GM21390 (cell line): ENCODE results near the gene DYNC1LI1.
A peak's percentile ranks its signal among the peaks of the same experiment; 100 is the strongest.
"Not testable (repeated sequence)": the region's sequence is repeated elsewhere in the genome, so short reads cannot be mapped to it uniquely, and the experiment has no call there.

Source experiments
- ATAC-seq: cut with Tn5 transposase; IDR thresholded peaks from one replicate; pipeline ENCODE4 v1.9.1; 2021; ENCODE audit not compliant: unreplicated experiment

The DYNC1LI1 gene

DNA sequence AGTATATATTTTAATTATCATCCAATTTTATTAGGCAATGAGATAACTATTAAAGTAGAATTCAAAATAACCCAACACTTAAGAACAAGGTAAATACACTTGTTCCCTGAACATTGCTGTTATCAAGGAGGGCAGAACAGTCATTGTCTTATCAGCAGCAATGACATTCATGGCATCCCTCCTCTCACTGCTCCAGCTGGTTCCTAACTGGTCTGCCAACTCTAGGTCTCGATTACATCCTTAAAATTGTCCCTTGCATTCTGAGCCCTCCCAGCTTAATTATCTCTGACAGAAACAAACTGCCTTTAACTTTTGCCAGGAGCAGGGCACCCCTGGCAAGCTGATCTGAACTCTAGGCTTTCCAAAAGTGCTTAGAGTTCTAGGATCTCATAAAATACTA is 14.0 kb upstream of the DYNC1LI1 start:
- ATAC-seq, result no peak

DNA sequence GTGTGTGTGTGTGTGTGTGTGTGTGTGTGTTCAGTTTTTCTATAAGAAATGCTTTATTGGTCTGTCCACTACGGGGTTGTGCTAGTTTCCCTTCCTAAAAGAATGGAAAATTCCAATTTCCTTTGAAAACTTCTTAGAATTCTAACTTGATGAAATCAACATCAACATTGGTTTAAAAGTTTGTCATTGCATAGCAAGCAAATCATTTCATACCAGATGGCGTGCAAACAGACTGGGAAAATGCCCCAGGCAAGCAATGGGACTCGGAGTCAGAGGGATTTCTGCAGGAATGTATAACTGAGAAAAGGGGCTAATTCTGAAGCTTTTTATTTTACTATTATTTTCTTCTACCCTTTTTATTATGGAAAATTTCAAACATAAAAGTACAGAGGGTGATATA is 13.1 kb upstream of the DYNC1LI1 start:
- ATAC-seq, result no peak

DNA sequence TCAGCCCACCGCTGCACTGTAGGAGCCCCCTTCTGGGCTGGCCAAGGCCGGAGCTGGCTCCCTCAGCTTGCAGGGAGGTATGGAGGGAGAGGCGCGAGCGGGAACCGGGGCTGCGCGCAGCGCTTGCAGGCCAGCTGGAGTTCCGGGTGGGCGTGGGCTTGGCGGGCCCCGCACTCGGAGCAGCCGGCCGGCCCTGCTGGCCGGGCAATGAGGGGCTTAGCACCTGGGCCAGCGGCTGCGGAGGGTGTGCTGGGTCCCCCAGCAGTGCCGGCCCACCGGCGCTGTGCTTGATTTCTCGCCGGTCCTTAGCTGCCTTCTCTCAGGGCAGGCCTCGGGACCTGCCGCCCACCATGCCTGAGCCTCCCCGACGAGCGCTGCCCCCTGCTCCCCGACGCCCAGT is 8.0 kb upstream of the DYNC1LI1 start:
- ATAC-seq, result not testable (repeated sequence)

DNA sequence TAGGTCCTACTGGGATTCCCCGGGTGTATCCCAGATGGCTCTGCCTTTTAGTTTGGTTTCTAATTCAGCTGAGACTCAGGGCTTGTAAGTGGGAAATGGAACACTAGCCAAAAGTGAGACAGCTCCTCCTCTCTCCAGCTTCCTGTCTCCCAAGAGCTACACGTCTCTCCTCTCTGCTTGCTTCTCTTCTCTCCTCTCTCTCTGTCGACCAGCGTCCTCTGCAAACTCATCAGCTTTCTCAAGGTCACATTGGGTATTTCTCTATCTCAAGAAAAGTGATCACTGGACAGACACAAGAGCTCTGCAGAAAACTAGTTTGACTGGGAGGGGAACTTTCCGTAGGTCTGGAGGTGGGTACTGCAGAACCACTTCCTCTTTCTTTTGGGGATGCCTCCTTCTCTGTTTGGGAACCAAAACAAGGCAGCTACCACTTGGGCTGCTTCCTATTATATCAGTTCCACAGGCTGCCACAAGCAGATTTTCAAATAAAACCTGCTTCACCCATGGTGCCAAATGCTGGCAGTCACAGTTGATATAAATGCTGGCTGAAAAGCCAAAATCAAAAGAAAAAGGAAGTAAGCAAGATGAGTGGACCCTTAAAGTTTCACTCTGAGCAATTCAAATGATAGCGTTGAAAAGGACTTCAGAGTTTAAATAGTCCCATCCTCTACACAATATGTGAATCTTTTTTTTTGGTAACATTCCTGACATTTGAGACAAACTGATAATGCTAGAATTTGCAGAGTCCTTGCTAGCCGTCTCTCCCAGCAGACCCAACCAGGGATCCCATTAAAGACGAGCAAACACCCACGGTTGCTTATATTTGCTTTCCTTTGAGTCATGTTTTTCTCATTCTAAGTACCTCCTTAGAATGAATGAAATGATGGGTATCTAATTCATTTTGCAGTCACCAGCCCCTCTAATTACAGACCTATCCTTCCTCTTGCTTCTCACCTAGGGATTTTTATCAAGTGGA is 7.2 kb upstream of the DYNC1LI1 start:
- ATAC-seq, result peak; percentile 95

DNA sequence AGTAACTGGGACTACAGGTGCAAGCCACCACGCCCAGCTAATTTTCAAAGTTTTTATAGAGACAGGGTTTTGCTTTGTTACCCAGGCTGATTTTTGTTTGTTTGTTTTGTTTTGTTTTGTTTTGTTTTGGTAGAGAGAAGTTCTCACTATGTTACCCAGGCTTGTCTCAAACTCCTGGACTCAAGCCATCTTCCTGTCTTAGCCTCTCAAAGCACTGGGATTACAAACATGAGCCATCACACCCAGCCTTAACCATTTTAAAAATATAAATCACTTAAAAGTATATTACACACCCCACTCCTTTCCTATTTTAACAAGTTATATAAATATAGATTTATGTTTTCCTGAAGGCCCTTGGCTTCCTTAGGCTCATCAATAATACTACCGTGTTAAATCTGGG is 6.5 kb upstream of the DYNC1LI1 start:
- ATAC-seq, result no peak

DNA sequence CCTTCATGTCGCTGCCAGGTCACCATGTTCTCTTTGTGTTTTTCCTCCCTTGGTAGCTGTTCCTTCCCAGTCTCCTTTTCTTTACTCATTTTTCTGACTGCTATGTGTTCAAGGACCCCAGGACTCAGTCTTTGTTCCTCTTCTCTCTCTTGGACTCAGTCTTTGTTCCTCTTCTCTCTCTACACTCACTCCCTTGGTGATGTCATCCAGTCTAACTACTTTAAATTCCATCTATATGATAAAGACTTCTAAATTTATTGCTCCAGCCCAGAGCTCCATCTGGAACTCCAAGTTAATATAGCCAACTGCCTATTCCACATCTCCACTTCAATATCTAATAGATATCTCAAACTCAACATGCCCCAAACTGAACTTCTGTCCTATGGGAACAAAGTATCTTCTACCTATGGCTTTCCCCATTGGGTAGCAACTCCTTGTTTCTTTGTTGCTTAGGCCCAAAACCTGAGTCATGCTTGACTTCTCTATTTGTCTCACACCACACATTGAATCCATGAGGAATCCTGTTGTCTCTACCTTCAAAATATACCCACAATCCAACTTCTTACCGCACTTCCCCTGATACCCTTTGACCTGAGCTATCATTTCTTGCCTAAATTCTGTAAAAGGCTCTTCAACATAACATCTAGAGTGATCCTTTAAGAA is 4.9 kb upstream of the DYNC1LI1 start:
- no peak for ATAC-seq

DNA sequence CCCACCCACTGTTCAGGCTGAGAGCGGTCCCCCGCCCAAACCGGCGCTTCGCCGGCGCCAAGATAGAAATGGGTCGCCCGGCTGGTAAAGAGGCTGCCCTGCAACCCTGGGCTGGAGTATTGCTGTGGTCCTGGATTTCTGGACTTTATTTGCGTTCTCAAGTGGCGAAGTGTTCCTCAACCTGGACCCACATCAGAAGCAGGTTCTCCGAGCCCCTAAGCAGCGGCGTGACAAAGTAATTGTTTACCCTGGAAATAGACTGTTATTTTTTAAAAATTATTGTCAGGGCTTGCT is 481 bp upstream of the DYNC1LI1 start:
- ATAC-seq, result no peak

DNA sequence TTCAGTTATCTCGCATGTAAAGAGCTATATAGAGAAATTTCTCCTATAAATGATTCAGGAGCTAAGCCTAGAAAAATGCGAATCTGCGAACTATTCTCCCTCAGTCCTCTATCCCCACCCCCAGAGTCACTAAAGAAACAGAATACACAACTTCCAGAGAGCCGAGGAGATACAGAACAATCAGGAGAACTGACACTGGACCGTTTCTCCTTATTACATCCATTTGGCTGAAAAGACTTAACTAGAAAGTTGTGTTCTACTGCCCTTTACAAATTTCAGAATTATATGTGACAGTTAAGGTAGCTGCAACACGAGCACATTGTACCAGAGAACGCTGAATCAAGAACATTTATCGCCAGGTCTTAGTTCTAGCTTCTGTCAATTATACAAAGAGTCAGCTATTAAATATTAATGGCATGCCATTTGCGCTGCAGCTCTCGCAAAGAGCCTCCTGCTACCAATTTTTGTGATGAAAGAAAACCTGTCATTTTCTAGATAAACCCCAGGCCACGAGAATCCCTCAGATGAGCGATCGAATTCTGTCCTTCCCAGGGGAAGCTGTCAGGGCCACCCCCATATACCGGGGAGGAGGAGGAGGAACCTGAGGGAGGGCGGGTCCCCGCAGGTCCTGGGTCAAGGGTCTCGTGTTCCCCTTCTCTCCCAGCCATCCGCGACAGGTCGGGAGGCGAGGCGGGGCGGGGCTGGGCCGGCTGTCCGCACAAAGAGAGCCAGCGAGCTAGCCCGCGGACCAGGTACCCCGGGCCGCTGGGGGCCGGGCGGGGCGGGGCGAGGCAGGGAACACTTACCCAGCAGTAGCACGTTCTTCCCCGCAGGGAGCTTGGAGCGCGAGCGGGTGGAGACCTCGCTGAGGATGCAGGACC is 878 bp downstream of the DYNC1LI1 start:
- ATAC-seq, result peak; percentile 51

DNA sequence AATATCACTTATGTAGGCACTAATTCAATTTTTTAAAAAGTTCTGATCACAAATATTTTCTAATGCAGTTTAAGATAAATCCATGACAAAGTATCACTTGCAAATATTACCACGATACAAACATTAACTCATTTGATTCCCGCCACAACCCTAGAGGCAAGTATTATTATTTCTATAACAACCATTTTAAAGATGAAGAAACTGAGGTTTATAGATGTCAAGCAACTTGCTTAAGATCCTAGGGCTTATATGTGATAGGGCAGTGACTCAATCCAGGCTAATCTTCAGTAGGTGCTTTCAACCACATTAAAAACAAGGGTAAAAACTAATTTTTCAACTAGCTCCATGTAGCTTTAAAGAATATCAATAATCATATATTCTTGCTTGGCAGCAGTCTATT is 1.7 kb downstream of the DYNC1LI1 start:
- ATAC-seq, result no peak

DNA sequence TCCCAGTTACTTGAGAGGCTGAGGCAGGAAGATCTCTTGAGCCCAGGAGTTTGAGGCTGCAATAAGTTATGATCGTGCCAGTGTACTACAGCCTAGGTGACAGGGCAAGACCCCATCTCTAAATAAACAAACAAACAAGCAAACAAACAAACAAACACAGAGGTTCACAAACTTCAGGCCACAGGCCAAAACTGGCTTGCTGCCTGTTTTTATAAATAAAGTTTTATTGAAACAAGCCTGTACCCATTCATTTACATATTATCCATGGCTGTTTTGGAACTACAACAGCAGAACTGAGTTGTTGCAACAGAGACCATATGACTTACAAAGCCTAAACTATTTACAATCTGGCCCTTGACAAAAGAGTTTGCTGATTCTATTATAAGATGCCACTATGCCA is 6.5 kb downstream of the DYNC1LI1 start:
- no peak for ATAC-seq

DNA sequence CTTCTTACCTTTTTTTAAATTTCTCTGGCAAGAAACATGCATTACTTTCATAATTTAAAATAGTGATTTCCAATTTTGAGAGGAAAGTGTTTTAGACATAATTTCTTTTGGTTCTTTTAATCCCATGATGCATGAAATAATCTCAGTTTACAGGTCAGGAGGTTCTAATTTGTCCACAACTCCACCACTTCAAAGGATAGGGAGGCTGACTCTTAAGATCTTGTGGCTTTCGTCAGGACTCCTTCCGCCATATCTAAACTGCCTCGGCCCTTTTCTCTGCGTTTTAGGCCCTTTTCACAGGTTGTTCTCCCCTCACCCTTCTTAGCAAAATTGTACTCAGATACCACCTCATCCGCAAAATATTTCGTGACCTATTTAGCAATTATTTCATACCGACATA is 8.0 kb downstream of the DYNC1LI1 start:
- no peak for ATAC-seq

DNA sequence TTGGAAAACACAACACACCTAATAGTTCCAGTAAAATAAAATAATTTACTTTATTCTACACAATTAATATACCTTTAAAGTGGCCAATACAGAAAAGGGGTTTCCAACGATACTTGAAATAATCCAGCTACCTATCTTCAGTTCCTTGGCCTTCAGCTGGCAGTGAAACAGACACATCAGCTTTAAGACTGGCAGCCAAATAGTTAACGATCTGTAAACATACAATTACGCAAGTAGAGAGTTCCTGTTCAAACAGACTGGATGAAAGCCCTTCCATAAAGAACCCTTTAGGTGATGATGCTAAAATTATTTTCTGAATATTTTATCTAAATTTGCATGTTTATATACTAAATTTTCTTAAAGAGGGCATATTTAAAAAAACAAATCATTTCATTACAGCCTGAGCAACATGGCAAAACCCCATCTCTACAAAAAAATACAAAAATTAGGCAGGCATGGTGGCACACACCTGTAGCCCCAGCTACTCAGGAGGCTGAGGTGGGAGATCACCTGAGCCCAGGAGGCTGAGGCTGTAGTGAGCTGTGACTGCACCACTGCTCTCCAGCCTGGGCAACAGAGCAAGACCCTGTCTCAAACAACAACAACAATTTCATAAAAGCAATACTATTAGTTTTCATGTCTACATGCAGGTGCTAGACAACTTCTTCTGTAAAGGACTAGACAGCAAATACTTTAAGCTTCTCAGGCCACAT is 12.9 kb downstream of the DYNC1LI1 start:
- ATAC-seq, result no peak

DNA sequence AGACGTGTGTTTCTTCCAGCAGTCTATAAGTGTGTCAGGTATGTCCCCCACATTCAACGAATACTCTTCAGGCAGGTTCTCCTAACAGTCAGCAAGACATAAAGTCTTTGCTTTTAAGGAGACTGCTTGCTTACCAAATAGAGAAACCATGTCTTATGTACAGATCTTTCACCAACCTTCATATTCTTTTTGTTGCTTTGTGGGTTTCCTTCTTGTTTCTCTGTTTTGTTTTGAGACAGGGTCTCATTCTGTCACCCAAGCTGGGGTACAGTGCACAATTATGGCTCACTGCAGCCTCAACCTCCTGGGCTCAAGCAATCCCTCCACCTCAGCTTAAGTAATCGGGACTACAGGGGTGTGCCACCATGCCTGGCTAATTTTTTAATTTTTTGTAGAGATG is 14.3 kb downstream of the DYNC1LI1 start:
- ATAC-seq, result peak; percentile 49

DNA sequence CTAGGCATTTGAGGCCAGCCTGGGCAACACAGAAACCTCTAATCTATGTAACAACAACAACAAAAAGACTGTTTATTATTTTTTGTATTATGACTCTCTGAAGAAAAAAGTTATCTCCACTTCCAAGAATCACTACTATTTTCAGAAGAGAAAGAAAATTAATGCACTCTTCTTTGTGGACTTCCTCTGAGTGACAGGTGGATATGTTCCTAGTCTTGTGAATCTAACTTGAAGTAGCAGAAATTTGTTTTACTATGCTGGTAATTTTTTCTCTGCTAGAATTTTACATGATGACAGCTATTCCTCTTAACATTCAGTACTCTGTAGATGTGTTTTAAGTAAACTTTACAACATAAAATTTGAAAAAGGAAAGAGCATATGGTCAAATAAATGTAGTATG is 16.7 kb downstream of the DYNC1LI1 start:
- no peak for ATAC-seq

DNA sequence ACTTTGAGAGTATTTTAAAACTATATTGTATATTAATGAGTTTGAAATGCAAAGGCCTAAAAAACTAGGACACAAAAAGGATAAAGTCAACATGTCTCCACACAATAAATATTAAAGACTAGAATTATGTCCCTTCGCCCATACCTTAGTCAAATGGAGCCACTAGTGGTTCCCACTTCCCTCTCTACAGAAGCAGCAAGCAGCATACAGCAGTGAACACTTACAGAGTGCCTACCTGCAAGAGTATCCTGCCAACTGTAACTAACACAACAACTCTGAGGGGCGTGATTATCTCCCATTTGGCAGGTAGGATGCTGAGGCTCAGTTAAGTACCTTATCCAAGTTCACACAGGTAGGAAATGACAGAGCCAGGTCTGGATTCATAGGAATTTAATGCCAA is 17.2 kb downstream of the DYNC1LI1 start:
- ATAC-seq, result no peak

DNA sequence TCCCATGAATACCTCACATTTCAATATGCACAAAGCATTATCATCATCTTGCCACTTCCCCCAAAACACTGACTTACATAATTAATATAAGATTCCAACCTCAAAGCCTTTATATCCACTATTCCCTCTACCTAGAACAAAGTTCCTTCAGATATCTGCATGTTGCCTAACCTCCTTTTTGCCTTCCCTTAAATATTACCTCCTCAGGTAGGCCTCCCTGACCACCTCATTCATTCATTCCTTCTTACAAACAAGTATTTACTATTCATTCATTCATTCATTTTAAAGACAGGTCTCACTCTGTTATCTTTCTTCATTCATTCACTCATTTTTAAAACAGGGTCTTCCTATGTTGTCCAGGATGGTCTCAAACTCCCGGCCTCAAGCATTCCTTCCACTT is 18.6 kb downstream of the DYNC1LI1 start:
- no peak for ATAC-seq

DNA sequence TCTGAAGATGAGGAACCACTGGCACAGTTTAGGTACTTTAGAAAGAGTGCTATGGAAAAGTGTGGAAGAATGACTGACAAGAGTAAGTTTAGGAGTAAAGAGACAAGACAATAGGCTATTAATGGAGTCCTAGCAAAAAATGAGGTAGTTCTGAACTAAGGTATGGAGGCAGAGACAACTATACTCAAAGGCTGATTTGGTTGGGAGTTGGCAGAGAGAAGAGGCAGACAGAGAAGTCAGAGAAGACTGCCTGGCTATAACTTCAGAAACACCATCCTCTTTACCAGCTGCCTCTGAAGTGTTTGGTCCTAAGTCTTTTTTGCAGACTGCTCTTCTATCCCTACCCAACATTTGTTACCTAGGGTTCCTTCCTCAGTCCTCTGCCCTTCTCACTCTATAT is 19.2 kb downstream of the DYNC1LI1 start:
- peak; percentile 32 for ATAC-seq

DNA sequence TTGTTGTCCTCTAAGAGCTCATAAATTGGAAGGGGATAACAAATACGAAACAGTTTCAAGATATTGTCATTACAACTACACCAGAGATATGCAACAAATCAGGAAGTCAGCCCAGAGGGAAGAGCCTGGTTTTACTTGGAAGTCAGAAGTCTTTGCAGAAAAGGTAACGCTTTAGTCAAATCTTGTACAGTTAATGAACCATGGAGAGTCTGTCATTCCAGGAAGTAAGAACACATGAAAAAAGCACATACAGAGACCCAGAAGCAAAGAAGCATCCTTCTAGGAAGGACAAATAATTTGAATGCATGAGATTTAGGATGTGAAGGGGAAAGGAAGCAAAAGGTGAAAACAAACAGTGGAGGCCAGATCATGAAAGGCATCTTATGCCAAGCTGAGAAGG is 19.6 kb downstream of the DYNC1LI1 start:
- peak; percentile 51 for ATAC-seq

DNA sequence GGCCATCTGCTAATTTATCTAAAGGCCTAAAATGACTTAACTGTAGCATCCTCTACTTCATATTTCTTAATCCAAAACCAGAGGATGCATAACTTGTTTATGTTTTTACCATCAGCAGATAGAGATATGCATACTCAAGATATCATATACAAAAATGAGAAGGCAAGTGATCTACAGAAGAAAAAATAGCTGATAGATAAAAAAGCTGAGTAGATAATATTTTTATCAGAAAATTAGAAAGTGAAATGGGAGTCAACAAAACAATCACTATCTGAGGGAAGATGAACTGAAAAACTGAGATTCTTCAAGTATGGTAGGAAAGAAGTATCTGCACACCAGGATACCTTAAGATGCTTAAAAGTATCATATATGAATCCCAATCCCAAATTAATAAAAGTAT is 25.4 kb downstream of the DYNC1LI1 start:
- ATAC-seq, result no peak

DNA sequence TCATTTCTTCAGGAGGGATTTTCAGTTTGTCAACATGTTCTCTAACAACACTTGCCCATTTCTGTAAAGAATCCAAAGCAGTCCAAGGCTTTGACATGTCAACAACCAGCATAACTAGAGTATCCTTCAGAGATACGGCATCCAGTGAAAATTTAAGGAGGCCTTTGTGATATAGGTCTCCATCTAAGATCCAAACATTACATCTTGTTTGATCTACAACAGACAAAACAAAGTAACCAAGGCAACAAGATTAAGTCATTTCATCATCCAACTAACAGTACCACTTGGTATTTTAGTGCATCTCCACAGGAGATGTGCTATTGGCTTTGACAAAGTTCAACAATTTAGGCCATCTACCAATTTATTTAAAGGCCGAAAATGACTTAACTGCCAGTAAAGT is 25.8 kb downstream of the DYNC1LI1 start:
- no peak for ATAC-seq

DNA sequence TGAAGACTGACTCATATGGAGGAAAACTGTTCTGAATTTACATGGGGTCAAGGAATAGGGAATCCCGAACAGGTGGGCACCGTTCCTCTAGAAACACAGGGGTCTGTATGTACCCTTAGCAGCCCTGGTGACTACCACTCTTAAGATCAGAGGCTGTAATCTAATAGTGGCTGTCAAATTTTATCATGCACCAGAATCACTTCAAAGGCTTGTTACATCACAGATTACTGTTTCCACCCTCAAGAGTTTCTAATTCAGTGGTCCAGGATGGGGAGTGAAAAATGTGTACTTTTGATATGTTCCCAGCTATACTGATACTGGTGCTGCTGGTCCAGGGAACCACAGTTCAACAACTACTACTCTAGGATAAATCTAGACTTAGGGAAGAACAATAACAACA is 27.9 kb downstream of the DYNC1LI1 start:
- ATAC-seq, result no peak
